NCI-H2107 treated with DMSO at 0.1 percent for 48 hours (cell line): ENCODE measurements around the gene CEBPA.

Experiments
- DNase-seq: peaks from one replicate; lab custom pipeline; 2025; ENCODE audit not compliant: unreplicated experiment; lab: John Stamatoyannopoulos, UW

Gene CEBPA

GRCh38 chr19:33302175-33302973 lies at the start of gene CEBPA:
Gene CEBPA (minus strand): TSS chr19:33302534. CDS start chr19:33302414, 120 bp downstream.
- no peak for DNase-seq

DNA sequence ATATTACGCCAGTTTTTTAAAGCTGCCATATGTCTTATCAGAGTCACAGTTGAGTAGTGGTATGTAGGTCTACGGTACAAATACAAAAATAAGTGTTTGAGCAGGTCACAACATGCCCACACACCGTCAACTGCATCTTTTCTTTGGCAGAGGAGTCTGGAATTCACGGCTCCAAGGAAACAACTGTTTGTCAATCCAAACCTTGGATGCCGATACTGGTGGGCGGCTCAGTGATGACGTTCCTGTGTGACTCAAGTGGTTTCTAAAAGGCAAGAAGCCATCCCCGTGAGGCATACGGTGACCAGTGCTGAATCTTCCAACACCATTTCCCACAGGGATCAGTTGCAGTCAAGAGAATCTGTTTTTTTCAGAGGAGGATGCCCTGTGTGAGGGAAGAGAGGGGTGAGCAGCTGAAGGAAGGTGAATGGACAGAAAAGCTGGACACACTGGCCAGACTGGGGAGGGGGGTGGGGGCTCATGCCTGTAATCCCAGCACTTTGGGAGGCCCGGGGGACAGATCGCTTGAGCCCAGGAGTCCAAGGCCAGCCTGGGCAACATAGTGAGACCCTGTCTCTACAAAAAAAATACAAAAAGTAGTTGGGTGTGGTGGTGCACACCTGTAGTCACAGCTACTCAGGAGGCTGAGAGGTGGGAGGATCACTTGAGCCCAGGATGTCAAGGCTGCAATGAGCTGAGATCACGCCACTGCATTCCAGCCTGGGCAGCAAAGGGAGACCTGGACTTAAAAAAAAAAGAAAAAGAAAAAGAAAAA lies 48.4 kb upstream of the CEBPA start:
- no peak for DNase-seq

- no peak for DNase-seq
Measured at GRCh38 chr19:33349319-33350289, 47.3 kb upstream of the CEBPA start.

GRCh38 chr19:33348301-33349010 lies 46.1 kb upstream of the CEBPA start:
- no peak for DNase-seq

DNA sequence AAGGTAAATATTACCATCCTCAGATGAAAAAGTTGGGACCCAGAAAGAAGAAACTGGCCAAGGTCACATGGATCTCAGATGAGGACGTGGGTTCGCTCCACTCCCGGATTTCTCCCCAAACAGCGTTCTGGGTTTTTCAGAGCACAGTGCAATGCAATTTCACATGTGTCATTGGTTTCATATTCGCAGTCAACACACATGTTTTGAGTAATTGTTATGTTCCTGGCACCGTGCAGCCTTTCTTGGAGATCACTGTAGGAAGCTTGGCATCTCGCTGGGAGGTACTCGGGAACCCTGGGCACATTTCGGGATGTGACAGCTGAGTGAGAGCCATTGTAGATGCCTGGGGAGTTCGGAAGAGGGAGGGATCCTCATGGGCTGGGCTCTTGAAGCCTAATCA lies 45.0 kb upstream of the CEBPA start:
- DNase-seq: no peak

DNA sequence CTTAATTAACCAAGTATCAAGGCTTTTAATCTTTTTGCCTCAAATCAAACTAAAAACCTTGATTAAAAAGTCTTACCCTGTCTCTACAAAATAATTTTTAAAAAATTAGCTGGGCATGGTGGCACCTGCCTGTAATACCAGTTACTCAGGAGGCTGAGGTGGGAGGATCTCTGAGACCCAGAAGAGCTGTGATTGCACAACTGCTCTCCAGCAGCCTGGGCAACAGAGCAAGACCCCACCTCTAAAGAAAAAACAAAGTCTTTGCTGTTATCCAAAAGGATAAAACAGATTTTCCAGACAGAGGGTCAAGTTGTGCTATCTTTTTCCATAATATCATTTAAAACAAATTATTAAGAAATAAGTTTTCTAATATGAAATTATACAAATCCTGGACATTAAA lies 44.3 kb upstream of the CEBPA start:
- DNase-seq: no peak

DNA sequence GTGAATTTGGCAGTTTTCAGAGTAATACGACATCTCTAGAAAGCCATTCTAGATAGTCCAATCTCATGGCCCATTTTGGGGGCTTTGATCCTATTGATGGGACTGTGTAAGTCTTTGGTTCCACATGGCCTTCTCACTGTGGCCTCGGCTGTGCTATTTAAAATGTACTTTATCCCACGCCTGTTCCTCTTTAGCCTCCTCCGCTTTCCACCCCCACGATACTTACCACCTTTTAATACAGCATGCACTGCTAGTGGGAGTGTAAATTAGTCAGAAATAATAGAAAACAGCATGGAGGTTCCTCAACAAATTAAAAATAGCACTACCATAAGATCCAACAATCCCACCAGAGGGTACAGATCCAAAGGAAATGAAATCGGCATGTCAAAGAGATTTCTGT lies 42.8 kb upstream of the CEBPA start:
- DNase-seq: no peak

GRCh38 chr19:33344573-33344925 lies 42.2 kb upstream of the CEBPA start:
- DNase-seq: no peak

DNA sequence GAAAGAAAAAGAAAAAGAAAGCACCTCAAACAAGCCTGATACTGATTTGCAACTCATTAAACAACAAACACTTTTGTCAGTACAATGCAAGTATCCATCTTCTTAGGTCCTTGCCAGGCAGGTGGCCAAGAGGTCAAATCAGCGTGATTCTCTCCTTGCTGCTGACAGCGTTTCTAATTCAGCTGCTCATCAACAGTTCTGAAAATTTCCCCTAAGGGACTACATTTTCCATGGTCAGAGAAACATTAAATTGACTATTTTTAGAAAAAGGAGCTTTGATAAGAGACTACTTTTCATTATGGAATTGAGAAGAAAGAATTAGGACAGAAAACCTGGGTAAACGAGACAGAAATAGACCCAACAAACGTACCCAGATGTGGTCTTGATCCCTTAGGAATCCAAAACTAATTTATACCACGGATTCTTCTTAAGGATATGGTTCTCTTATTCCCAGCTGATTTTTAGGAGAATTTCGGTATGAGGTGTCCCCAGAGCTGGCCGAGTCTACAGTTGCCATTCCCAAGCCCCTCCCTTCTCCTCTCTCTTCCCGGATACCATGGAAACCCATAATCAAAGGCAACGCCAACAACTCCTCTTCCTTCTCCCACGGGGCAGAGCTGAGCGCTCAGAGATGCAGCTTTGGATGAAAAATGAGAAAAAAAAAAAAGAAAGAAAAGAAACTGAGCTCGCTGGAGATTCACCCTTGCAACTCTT lies 41.7 kb upstream of the CEBPA start:
- DNase-seq: no peak

DNA sequence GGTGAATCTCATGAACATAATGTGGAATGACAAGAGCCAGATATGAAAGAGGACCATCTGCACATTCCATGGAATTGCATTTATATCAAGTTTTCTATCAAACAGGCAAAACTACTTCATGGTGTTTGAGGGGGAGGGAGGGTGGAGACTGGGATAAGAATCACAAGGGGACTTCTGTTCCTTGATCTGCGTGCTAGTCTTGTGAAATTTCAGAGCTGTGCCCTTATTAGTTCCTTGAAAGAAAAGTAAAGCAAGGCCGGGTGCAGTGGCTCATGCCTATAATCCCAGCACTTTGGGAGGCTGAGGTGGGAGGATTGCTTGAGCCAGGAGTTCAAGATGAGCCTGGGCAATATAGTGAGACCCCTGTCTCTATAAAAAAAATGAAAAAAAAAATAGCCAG lies 41.0 kb upstream of the CEBPA start:
- DNase-seq: no peak

- no peak for DNase-seq
Measured at GRCh38 chr19:33340991-33341390, 38.7 kb upstream of the CEBPA start.

DNA sequence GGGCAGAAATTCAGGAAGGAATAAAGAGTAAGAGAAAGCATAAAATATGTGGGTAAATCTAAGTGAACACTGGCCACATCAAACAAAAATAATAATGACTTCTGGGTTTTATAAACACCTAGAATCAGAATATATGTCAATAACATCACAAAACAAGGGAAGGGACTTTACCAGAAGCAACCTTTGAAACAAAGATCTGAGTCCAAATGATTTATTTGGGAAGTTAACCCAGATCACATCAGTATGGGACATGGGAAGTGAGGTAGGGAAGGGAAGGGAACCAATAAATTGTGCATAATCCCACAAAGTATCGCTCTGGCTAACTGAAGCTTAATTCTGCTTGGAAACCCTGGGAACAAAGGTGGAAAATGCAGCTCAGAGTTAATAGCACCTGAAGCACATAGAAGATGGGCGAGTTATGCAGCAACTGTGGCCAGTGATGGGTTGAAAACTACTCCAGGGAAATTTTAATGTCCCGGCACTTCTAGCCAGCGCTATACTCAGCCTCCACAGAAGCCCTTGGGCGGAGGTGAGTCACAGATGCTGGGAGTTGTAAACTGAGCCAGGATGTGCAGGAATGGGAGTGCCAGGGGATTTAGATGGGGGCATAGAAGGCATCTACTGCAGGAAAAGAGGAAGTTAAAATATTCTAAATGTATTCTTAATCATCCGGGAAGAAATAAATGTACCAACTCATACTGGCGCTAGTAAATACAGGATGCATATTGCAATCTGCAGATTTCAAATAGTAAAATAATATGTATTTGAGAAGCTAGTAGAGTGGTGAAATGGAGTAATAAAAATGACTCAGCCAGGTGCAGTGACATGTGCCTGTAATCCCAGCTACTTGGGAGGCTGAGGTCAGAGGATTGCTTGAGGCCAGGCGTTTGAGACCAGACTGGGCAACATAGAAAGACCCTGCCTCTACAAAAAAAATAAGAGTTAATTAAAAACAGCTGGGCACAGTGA lies 37.0 kb upstream of the CEBPA start:
- DNase-seq: no peak

DNA sequence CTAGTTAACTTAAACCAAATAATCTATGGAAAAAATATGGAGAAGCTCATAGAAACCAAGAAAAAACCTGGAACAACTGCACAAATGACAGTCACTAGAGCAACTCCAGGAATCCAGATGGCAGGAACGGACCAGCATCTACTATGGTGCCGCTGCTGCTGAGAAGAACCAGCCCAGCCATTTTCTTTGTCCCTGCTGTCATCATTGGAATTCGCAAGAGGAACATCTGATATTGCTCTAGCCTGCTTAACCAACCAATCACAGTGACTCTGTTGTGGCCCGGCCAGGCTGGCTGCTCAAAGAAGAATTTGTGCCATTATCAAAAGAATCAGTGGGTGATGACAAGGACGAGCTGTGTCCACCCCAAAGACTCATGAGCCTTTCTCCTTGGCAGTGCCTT lies 33.1 kb upstream of the CEBPA start:
- no peak for DNase-seq

- no peak for DNase-seq
Measured at GRCh38 chr19:33334271-33334670, 31.9 kb upstream of the CEBPA start.

DNA sequence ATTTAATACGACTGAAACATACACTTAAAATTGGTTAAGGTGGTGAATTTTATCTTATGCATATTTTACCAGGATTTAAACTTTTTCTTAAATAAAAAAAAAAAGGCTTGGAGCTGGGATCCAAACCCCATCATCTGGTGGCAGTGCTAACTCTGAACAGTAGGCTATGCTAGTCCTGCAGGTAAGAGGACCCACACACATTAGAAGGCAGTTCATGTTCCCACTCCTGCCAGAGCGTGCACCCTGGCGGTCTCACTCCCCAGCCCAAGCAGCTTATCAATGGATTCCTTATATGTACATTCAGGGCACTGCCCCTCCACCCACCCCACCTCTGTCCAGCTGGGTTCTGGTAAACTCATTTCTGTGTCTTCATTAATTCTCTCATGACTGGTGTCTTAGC lies 31.3 kb upstream of the CEBPA start:
- no peak for DNase-seq

GRCh38 chr19:33333151-33333550 lies 30.8 kb upstream of the CEBPA start:
- no peak for DNase-seq

DNA sequence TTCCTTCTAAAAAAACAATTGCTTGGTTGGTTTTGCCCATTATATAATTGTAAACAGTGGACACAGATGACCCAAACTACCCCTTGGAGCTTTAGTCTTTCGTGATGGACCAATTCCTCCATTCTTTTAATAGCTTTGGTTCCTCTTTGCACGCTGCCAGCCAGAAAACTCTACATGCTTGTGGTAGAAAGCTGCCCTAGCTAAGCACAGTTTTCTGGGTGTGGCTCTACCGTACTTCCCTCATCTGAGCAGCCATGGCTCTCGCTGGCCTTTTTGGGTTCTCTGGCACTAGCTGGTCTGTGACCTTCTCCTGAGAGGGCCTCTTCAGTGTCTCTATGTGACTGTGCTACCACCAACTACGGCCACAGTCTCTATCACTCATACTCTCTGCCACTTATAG lies 29.9 kb upstream of the CEBPA start:
- no peak for DNase-seq

DNA sequence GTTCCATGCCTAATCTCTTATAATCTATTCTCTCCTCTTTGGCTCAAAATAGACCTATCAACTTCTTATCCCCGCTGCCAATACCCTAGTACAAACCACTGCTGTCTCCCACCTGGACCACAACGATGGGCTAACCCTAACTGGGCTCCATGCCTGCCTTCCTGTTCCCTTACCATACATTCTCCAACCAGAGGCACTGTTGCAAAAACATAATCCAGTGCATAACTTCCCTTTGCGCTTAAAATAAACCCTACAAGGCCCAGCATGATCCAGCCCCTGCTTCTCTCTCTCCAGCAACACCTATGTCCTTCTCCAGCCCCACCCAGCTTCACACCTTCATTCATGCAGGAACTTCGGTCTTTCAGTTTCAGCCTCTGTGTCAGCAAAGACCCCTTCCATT lies 27.4 kb upstream of the CEBPA start:
- no peak for DNase-seq

GRCh38 chr19:33329060-33329459 lies 26.7 kb upstream of the CEBPA start:
- DNase-seq: no peak
